Caco-2 (cell line): ENCODE measurements around the gene CENPX. TPM values are rescaled to one million over a fixed set of nuclear protein-coding genes. Genes with fewer than 3 reads are reported as not detected.

Source experiments
- BruUV-seq: library from RNA; stranded (reverse); fragments of 400-500 nt; replicated peaks from 2 replicates; lab custom pipeline; 2021; lab: Mats Ljungman, UMichigan
- CTCF ChIA-PET: fragments of 300-600 bp; sonication (Branson Sonifier 250); formaldehyde crosslinking; loops from one replicate; lab custom pipeline; 2022; ENCODE audit warnings: antibody characterized with exemption; lab: Charles Lee
- POLR2A ChIA-PET: fragments of 300-600 bp; sonication (Branson Sonifier 250); formaldehyde crosslinking; loops from one replicate; lab custom pipeline; 2022; ENCODE audit warnings: antibody characterized with exemption; lab: Charles Lee
- DNase-seq, 2 experiments: peaks; one replicate each; pipeline versions ENCODE4 v3.0.0 to v3.0.0-alpha.2; 2020 to 2022
- H3K27me3 ChIP-seq: replicated peaks from 2 replicates; pipeline ENCODE4 v1.6.0; 2011; ENCODE audit warnings: low read length; ENCODE audit not compliant: control insufficient read depth, insufficient read depth
- H3K36me3 ChIP-seq: 2 replicates; pipeline ENCODE4 v1.5.1; 2011; ENCODE audit warnings: low read length; ENCODE audit not compliant: control insufficient read depth, insufficient read depth
- H3K4me1 ChIP-seq: fragments of 250-450 bp; sonication (Bioruptor Pico); 2 replicates; pipeline ENCODE4 v1.5.1; 2020; ENCODE audit warnings: mild to moderate bottlenecking
- H3K4me3 ChIP-seq: 2 replicates; pipeline ENCODE4 v1.5.1; 2011; ENCODE audit warnings: low read depth, mild to moderate bottlenecking, control low read depth, low read length
- H3K9me3 ChIP-seq: fragments of 250-450 bp; sonication (Bioruptor Pico); 2 replicates; pipeline ENCODE4 v1.5.1; 2020; ENCODE audit warnings: mild to moderate bottlenecking, moderate library complexity
- H3K27ac Mint-ChIP-seq: one replicate; pipeline ENCODE4 v1.8.0; 2022; ENCODE audit warnings: mixed read lengths; ENCODE audit not compliant: unreplicated experiment
- H3K27me3 Mint-ChIP-seq: one replicate; pipeline ENCODE4 v1.8.0; 2022; ENCODE audit warnings: mixed read lengths; ENCODE audit not compliant: insufficient read depth, unreplicated experiment
- H3K36me3 Mint-ChIP-seq: one replicate; pipeline ENCODE4 v1.8.0; 2022; ENCODE audit warnings: mild to moderate bottlenecking, mixed read lengths; ENCODE audit not compliant: insufficient read depth, unreplicated experiment
- H3K4me1 Mint-ChIP-seq: one replicate; pipeline ENCODE4 v1.8.0; 2022; ENCODE audit warnings: low read depth, mixed read lengths; ENCODE audit not compliant: unreplicated experiment
- H3K4me3 Mint-ChIP-seq: one replicate; pipeline ENCODE4 v1.8.0; 2022; ENCODE audit warnings: mild to moderate bottlenecking, moderate library complexity, mixed read lengths; ENCODE audit not compliant: unreplicated experiment
- H3K9me3 Mint-ChIP-seq: one replicate; pipeline ENCODE4 v1.8.0; 2022; ENCODE audit warnings: mixed read lengths; ENCODE audit not compliant: unreplicated experiment
- intact Hi-C: fragments of 100-400 bp; cut with micrococcal nuclease; formaldehyde crosslinking; loops from one replicate; pipeline ENCODE4 v1.10.0; 2022; ENCODE audit not compliant: unreplicated experiment
- total RNA-seq: library from RNA; stranded (reverse); gene quantifications from 2 replicates; pipeline ENCODE4 v1.2.3, GENCODE V29; 2022
- TF ChIP-seq, protein P1 (sequence below), 2 experiments: fragments of 200-600 bp in 1 of 2; IDR thresholded peaks; 1 replicate in 1 of 2; 2 replicates in 1 of 2; pipeline versions ENCODE4 v1.5.1 to v1.8.0; 2011 to 2022; ENCODE audit warnings: antibody characterized with exemption in 1 of 2, control low read depth in 1 of 2, inconsistent platforms in 1 of 2, low read depth in 1 of 2, low read length in 1 of 2, mild to moderate bottlenecking in 1 of 2, moderate library complexity in 1 of 2; ENCODE audit not compliant: insufficient read depth in 1 of 2, severe bottlenecking in 1 of 2, unreplicated experiment in 1 of 2

Gene CENPX
- total RNA-seq, 1 experiment from 2014 or later = 85.3 TPM

DNA sequence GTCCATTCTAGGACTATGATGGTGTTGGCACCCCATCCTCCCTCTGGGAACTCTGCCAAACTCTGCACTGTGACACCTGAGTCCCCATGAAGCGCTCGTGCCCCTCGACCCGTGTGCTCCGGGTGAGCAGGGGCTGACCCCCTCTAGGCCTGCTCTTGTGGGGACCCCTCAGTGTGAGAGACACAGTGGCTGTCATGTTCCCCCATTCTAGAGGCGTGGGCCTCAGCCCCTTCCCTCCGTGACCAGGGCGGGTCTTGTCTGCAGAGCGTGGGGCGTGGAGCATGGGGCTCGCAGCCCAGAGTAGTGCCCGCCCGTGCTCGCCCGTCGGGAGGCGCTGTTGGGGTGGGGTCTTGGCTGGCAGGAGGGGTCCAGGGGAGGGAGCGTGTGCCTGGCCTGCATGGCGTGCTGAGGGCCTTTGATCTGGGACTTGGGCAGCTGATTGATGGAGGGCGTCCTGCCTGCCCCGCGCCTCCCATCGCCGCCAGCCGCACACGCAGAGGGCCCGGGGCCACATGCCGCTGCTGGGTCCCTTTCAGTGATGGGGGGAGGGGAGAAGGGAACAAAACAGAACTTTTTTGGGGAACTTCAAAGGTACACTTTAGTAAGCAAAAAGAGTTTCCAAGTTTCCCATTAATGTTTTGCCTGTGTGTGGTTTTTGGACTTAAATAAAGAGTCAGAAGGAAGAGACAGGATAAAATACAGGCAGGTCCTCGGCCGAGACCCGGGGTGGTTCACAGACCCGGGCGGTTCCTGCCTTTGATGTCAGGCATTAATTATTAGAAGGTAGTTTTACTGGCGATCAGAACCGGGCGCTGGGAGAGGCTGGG, 22.5 kb downstream of the CENPX start:
- Mint-ChIP-seq H3K27ac (peak overlapping the region; percentile 70), H3K36me3 (peaks cover 12% of the 10 kb centered on the region), H3K9me3 (no peaks in the 10 kb centered on the region), H3K4me3 (no peak overlapping the region), H3K27me3 (no peaks in the 10 kb centered on the region), H3K4me1 (no peaks in the 10 kb centered on the region)
- Histone ChIP-seq H3K9me3 (no peaks in the 10 kb centered on the region), H3K27me3 (no peaks in the 10 kb centered on the region), H3K4me3 (no peak overlapping the region), H3K36me3 (no peaks in the 10 kb centered on the region; the same call in 1 of the 2 replicates), H3K4me1 (peaks cover 19% of the 10 kb centered on the region)
- no TSS peak for BruUV-seq
- no peak for DNase-seq
- TF ChIP-seq, protein P1, sequence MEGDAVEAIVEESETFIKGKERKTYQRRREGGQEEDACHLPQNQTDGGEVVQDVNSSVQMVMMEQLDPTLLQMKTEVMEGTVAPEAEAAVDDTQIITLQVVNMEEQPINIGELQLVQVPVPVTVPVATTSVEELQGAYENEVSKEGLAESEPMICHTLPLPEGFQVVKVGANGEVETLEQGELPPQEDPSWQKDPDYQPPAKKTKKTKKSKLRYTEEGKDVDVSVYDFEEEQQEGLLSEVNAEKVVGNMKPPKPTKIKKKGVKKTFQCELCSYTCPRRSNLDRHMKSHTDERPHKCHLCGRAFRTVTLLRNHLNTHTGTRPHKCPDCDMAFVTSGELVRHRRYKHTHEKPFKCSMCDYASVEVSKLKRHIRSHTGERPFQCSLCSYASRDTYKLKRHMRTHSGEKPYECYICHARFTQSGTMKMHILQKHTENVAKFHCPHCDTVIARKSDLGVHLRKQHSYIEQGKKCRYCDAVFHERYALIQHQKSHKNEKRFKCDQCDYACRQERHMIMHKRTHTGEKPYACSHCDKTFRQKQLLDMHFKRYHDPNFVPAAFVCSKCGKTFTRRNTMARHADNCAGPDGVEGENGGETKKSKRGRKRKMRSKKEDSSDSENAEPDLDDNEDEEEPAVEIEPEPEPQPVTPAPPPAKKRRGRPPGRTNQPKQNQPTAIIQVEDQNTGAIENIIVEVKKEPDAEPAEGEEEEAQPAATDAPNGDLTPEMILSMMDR (IDR thresholded peaks at IDR 0.05; ENCODE audit: insufficient read depth in 1 of 2, low read depth in 1 of 2, low read length in 1 of 2, severe bottlenecking in 1 of 2, unreplicated experiment in 1 of 2) = no peak
- CTCF ChIA-PET = no interaction called here
- intact Hi-C loops = no loop called here
- POLR2A ChIA-PET = no interaction called here

- no peaks in the 10 kb centered on the region for H3K9me3 Mint-ChIP-seq
- H3K4me1 Mint-ChIP-seq = no peaks in the 10 kb centered on the region
- Histone ChIP-seq H3K36me3 (no peaks in the 10 kb centered on the region; the same call in 1 of the 2 replicates), H3K27me3 (no peaks in the 10 kb centered on the region), H3K9me3 (no peaks in the 10 kb centered on the region), H3K4me1 (peaks cover 19% of the 10 kb centered on the region), H3K4me3 (no peak overlapping the region)
- no peak overlapping the region for H3K4me3 Mint-ChIP-seq
- ChIA-PET CTCF (no interaction called here), POLR2A (no interaction called here)
- DNase-seq = no peak
- TF ChIP-seq, protein P1 (IDR thresholded peaks at IDR 0.05; ENCODE audit: insufficient read depth in 1 of 2, low read depth in 1 of 2, low read length in 1 of 2, severe bottlenecking in 1 of 2, unreplicated experiment in 1 of 2) = no peak
- H3K27me3 Mint-ChIP-seq = no peaks in the 10 kb centered on the region
- BruUV-seq = no TSS peak
- H3K27ac Mint-ChIP-seq = no peak overlapping the region
- peaks cover 12% of the 10 kb centered on the region for H3K36me3 Mint-ChIP-seq
- intact Hi-C loops = no loop called here
These were observed 23.1 kb downstream of the CENPX start for GRCh38 chr17:81999587-81999975.

GRCh38 chr17:81998691-81999438, 23.8 kb downstream of the CENPX start:
- TF ChIP-seq, protein P1 (IDR thresholded peaks at IDR 0.05; ENCODE audit: insufficient read depth in 1 of 2, low read depth in 1 of 2, low read length in 1 of 2, severe bottlenecking in 1 of 2, unreplicated experiment in 1 of 2) = no peak
- Histone ChIP-seq H3K36me3 (no peaks in the 10 kb centered on the region; the same call in 1 of the 2 replicates), H3K4me3 (no peak overlapping the region), H3K27me3 (no peaks in the 10 kb centered on the region), H3K9me3 (no peaks in the 10 kb centered on the region), H3K4me1 (peaks cover 15% of the 10 kb centered on the region)
- DNase-seq = no peak
- intact Hi-C loops = no loop called here
- ChIA-PET CTCF (no interaction called here), POLR2A (no interaction called here)
- H3K9me3 Mint-ChIP-seq = no peaks in the 10 kb centered on the region
- H3K4me1 Mint-ChIP-seq = no peaks in the 10 kb centered on the region
- BruUV-seq = no TSS peak
- H3K4me3 Mint-ChIP-seq = no peak overlapping the region
- H3K27me3 Mint-ChIP-seq = no peaks in the 10 kb centered on the region
- H3K36me3 Mint-ChIP-seq = peaks cover 9% of the 10 kb centered on the region
- H3K27ac Mint-ChIP-seq = no peak overlapping the region
